ENCODE results near the gene DTYMK. TPM values are rescaled to one million over a fixed set of nuclear protein-coding genes. Genes with fewer than 3 reads are reported as not detected.
"Not testable (repeated sequence)": the region's sequence is repeated elsewhere in the genome, so short reads cannot be mapped to it uniquely, and the experiment has no call there.

DTYMK gene
- total RNA-seq, 2 experiments from 2014 or later = 88.0 to 93.8 TPM

GRCh38 chr2:241666627-241667400 is 19.8 kb downstream of the DTYMK start:
- no peaks in the 10 kb centered on the region for H3K9me3 Mint-ChIP-seq
- H3K36me3 Mint-ChIP-seq (ENCODE audit: low read depth) = peaks cover 3% of the 10 kb centered on the region
- no peak overlapping the region for H3K4me3 Mint-ChIP-seq
- intact Hi-C loops (cut with micrococcal nuclease) = no loop called here
- peaks cover 7% of the 10 kb centered on the region for H3K4me1 Mint-ChIP-seq (ENCODE audit: low read depth)
- CTCF ChIA-PET = no interaction called here
- H3K27me3 Mint-ChIP-seq (ENCODE audit: low read depth) = no peaks in the 10 kb centered on the region
- H3K27ac Mint-ChIP-seq = no peak overlapping the region
- no peak for DNase-seq

- Mint-ChIP-seq H3K4me3 (no peak overlapping the region), H3K27ac (no peak overlapping the region), H3K27me3 (ENCODE audit: low read depth) (no peaks in the 10 kb centered on the region), H3K36me3 (ENCODE audit: low read depth) (peaks cover 4% of the 10 kb centered on the region), H3K9me3 (no peaks in the 10 kb centered on the region), H3K4me1 (ENCODE audit: low read depth) (peaks cover 7% of the 10 kb centered on the region)
- CTCF ChIA-PET = no interaction called here
- no peak for DNase-seq
- intact Hi-C loops (cut with micrococcal nuclease) = loop anchor here (1.0 kb wide), 1 partner anchor 212 kb away; no protein-coding TSS in a partner anchor
Measured at GRCh38 chr2:241665731-241666440, 20.7 kb downstream of the DTYMK start.

- H3K27ac Mint-ChIP-seq; intact Hi-C loops (cut with micrococcal nuclease); H3K27me3 Mint-ChIP-seq (ENCODE audit: low read depth); DNase-seq; CTCF ChIA-PET; H3K4me1 Mint-ChIP-seq (ENCODE audit: low read depth); H3K4me3 Mint-ChIP-seq; H3K9me3 Mint-ChIP-seq: not testable (repeated sequence)
- peaks cover 10% of the 10 kb centered on the region for H3K36me3 Mint-ChIP-seq (ENCODE audit: low read depth)
Measured at GRCh38 chr2:241662731-241663130, 23.9 kb downstream of the DTYMK start.

- intact Hi-C loops (cut with micrococcal nuclease) = no loop called here
- DNase-seq = no peak
- Mint-ChIP-seq H3K27me3 (ENCODE audit: low read depth) (no peaks in the 10 kb centered on the region), H3K27ac (no peak overlapping the region), H3K9me3 (no peaks in the 10 kb centered on the region), H3K4me1 (ENCODE audit: low read depth) (peaks cover 7% of the 10 kb centered on the region), H3K36me3 (ENCODE audit: low read depth) (peaks cover 17% of the 10 kb centered on the region), H3K4me3 (no peak overlapping the region)
- CTCF ChIA-PET = no interaction called here
Measured at GRCh38 chr2:241660593-241661213, 25.9 kb downstream of the DTYMK start.

GRCh38 chr2:241659150-241659739 is 27.4 kb downstream of the DTYMK start:
- Mint-ChIP-seq H3K9me3 (no peaks in the 10 kb centered on the region), H3K36me3 (ENCODE audit: low read depth) (peaks cover 22% of the 10 kb centered on the region), H3K27ac (no peak overlapping the region), H3K4me3 (no peak overlapping the region), H3K4me1 (ENCODE audit: low read depth) (no peaks in the 10 kb centered on the region), H3K27me3 (ENCODE audit: low read depth) (no peaks in the 10 kb centered on the region)
- CTCF ChIA-PET = interaction anchor here (0.7 to 1.5 kb wide), 5 partner anchors 11 to 155 kb away, joined by 3 to 6 read pairs (median 3); partner anchors contain the start of gene ATG4B
- peak; percentile 65 for DNase-seq
- intact Hi-C loops (cut with micrococcal nuclease) = no loop called here

- Mint-ChIP-seq H3K27me3 (ENCODE audit: low read depth) (no peaks in the 10 kb centered on the region), H3K36me3 (ENCODE audit: low read depth) (peaks cover 22% of the 10 kb centered on the region), H3K27ac (no peak overlapping the region), H3K9me3 (no peaks in the 10 kb centered on the region), H3K4me1 (ENCODE audit: low read depth) (no peaks in the 10 kb centered on the region), H3K4me3 (no peak overlapping the region)
- intact Hi-C loops (cut with micrococcal nuclease) = no loop called here
- no peak for DNase-seq
- CTCF ChIA-PET = interaction anchor here (0.8 to 1.5 kb wide), 2 partner anchors 10 to 1329 kb away, joined by 3 to 5 read pairs; no protein-coding TSS in a partner anchor
Measured at GRCh38 chr2:241658296-241658695, 28.3 kb downstream of the DTYMK start.

- CTCF ChIA-PET = interaction anchor here (1.5 kb wide), 1 partner anchor 10 kb away, joined by 5 read pairs; no protein-coding TSS in a partner anchor
- H3K27ac Mint-ChIP-seq = no peak overlapping the region
Measured at GRCh38 chr2:241657786-241658254, 28.8 kb downstream of the DTYMK start.

GRCh38 chr2:241656190-241656741 is 30.3 kb downstream of the DTYMK start:
- H3K9me3 Mint-ChIP-seq = no peaks in the 10 kb centered on the region
- H3K36me3 Mint-ChIP-seq (ENCODE audit: low read depth) = peaks cover 24% of the 10 kb centered on the region
- intact Hi-C loops (cut with micrococcal nuclease) = no loop called here
- no peak overlapping the region for H3K27ac Mint-ChIP-seq
- no peak overlapping the region for H3K4me3 Mint-ChIP-seq
- no peaks in the 10 kb centered on the region for H3K27me3 Mint-ChIP-seq (ENCODE audit: low read depth)
- CTCF ChIA-PET = no interaction called here
- no peaks in the 10 kb centered on the region for H3K4me1 Mint-ChIP-seq (ENCODE audit: low read depth)
- DNase-seq = no peak

More at GRCh38 chr2:241657786-241658254, 28.8 kb downstream of the DTYMK start:
- Mint-ChIP-seq H3K4me3 (no peak overlapping the region), H3K4me1 (ENCODE audit: low read depth) (no peaks in the 10 kb centered on the region), H3K36me3 (ENCODE audit: low read depth) (peaks cover 22% of the 10 kb centered on the region), H3K9me3 (no peaks in the 10 kb centered on the region), H3K27me3 (ENCODE audit: low read depth) (no peaks in the 10 kb centered on the region)
- no peak for DNase-seq
- intact Hi-C loops (cut with micrococcal nuclease) = no loop called here

GRCh38 chr2:241655516-241656189 is 31.0 kb downstream of the DTYMK start:
- Mint-ChIP-seq H3K9me3 (no peaks in the 10 kb centered on the region), H3K4me3 (no peak overlapping the region), H3K4me1 (ENCODE audit: low read depth) (no peaks in the 10 kb centered on the region), H3K27ac (no peak overlapping the region), H3K27me3 (ENCODE audit: low read depth) (no peaks in the 10 kb centered on the region), H3K36me3 (ENCODE audit: low read depth) (peaks cover 24% of the 10 kb centered on the region)
- CTCF ChIA-PET = no interaction called here
- intact Hi-C loops (cut with micrococcal nuclease) = no loop called here
- DNase-seq = no peak

- H3K4me3 Mint-ChIP-seq = no peak overlapping the region
- H3K9me3 Mint-ChIP-seq = no peaks in the 10 kb centered on the region
- H3K36me3 Mint-ChIP-seq (ENCODE audit: low read depth) = peaks cover 19% of the 10 kb centered on the region
- no peaks in the 10 kb centered on the region for H3K4me1 Mint-ChIP-seq (ENCODE audit: low read depth)
- H3K27me3 Mint-ChIP-seq (ENCODE audit: low read depth) = no peaks in the 10 kb centered on the region
- intact Hi-C loops (cut with micrococcal nuclease) = no loop called here
- H3K27ac Mint-ChIP-seq = no peak overlapping the region
- CTCF ChIA-PET = no interaction called here
- no peak for DNase-seq
Measured at GRCh38 chr2:241654551-241654950, 32.1 kb downstream of the DTYMK start.

- H3K4me1 Mint-ChIP-seq (ENCODE audit: low read depth) = peaks cover 7% of the 10 kb centered on the region
- no peaks in the 10 kb centered on the region for H3K9me3 Mint-ChIP-seq
- no peak overlapping the region for H3K4me3 Mint-ChIP-seq
- peaks cover 16% of the 10 kb centered on the region for H3K36me3 Mint-ChIP-seq (ENCODE audit: low read depth)
- CTCF ChIA-PET = interaction anchor here (0.7 kb wide), 1 partner anchor 369 kb away, joined by 4 read pairs; no protein-coding TSS in a partner anchor
- no peaks in the 10 kb centered on the region for H3K27me3 Mint-ChIP-seq (ENCODE audit: low read depth)
- no peak overlapping the region for H3K27ac Mint-ChIP-seq
- no peak for DNase-seq
- intact Hi-C loops (cut with micrococcal nuclease) = no loop called here
Measured at GRCh38 chr2:241653210-241653750, 33.3 kb downstream of the DTYMK start.
